ENCODE results near the gene COL1A2. TPM values are rescaled to one million over a fixed set of nuclear protein-coding genes. Genes with fewer than 3 reads are reported as not detected.

The COL1A2 gene
- total RNA-seq, 1 experiment from 2014 or later = 3.0 TPM

DNA sequence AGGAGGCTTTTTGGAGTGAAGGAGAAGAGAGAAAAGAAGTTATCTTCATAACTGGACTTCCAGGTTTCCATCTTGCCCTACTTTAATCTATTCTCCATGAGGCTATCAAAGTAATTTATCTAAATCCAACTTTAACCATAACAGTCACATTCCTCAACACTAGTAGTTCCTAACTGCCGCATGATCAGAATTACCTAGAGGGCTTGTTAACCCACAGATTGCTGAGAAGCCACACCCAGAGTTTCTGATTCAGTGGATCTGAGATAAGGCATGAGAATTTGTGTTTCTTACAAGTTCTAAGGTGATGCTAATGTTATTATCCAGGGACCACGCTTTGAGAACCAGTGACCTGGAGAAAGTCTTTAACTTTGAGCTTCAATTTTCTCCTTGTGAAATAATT is 8.3 kb upstream of the COL1A2 start:
- no peaks in the 10 kb centered on the region for H3K27me3 ChIP-seq (ENCODE audit: insufficient read depth, low read length)
- ChIA-PET POLR2A (no interaction called here), RAD21 (ENCODE audit: low non-redundant PET in 1 of 2, low total read pairs in 2 of 2, uncharacterized antibody in 2 of 2, unreplicated experiment in 2 of 2) (no interaction called here), CTCF (interaction anchor here (1.4 kb wide), 1 partner anchor 9 kb away, joined by 5 read pairs; the partner anchor contains the start of gene COL1A2)
- H3K9me2 ChIP-seq (ENCODE audit: insufficient read depth) = no peaks in the 10 kb centered on the region
- intact Hi-C loops (cut with micrococcal nuclease) = no loop called here
- H3K4me3 ChIP-seq (replicated peaks in 1 of 2; ENCODE audit: low read depth in 1 of 2, low read length in 2 of 2) = no peak overlapping the region
- H3K4me2 ChIP-seq (ENCODE audit: low read length) = no peak overlapping the region
- no peak overlapping the region for H2AFZ ChIP-seq (ENCODE audit: low read depth, low read length, poor library complexity, severe bottlenecking)
- TF ChIP-seq CBX3 (IDR thresholded peaks at IDR 0.05; ENCODE audit: low read depth) (no peak), EGR1 (IDR thresholded peaks at IDR 0.05; ENCODE audit: low read depth) (no peak), CEBPB (IDR thresholded peaks at IDR 0.05; ENCODE audit: low read depth) (no peak), SRF (IDR thresholded peaks at IDR 0.05; ENCODE audit: low read depth) (no peak), RAD21 (IDR thresholded peaks at IDR 0.05; ENCODE audit: low read depth) (no peak), FOSL1 (IDR thresholded peaks at IDR 0.05; ENCODE audit: low read depth) (no peak), SIN3A (IDR thresholded peaks at IDR 0.05; ENCODE audit: low read depth) (no peak), EZH2phosphoT487 (IDR thresholded peaks at IDR 0.05; ENCODE audit: borderline replicate concordance) (no peak)
- TF ChIP-seq, protein P1, sequence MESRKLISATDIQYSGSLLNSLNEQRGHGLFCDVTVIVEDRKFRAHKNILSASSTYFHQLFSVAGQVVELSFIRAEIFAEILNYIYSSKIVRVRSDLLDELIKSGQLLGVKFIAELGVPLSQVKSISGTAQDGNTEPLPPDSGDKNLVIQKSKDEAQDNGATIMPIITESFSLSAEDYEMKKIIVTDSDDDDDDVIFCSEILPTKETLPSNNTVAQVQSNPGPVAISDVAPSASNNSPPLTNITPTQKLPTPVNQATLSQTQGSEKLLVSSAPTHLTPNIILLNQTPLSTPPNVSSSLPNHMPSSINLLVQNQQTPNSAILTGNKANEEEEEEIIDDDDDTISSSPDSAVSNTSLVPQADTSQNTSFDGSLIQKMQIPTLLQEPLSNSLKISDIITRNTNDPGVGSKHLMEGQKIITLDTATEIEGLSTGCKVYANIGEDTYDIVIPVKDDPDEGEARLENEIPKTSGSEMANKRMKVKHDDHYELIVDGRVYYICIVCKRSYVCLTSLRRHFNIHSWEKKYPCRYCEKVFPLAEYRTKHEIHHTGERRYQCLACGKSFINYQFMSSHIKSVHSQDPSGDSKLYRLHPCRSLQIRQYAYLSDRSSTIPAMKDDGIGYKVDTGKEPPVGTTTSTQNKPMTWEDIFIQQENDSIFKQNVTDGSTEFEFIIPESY (IDR thresholded peaks at IDR 0.05; ENCODE audit: extremely low read depth, insufficient replicate concordance, low read length) = no peak
- TF ChIP-seq, protein P2, sequence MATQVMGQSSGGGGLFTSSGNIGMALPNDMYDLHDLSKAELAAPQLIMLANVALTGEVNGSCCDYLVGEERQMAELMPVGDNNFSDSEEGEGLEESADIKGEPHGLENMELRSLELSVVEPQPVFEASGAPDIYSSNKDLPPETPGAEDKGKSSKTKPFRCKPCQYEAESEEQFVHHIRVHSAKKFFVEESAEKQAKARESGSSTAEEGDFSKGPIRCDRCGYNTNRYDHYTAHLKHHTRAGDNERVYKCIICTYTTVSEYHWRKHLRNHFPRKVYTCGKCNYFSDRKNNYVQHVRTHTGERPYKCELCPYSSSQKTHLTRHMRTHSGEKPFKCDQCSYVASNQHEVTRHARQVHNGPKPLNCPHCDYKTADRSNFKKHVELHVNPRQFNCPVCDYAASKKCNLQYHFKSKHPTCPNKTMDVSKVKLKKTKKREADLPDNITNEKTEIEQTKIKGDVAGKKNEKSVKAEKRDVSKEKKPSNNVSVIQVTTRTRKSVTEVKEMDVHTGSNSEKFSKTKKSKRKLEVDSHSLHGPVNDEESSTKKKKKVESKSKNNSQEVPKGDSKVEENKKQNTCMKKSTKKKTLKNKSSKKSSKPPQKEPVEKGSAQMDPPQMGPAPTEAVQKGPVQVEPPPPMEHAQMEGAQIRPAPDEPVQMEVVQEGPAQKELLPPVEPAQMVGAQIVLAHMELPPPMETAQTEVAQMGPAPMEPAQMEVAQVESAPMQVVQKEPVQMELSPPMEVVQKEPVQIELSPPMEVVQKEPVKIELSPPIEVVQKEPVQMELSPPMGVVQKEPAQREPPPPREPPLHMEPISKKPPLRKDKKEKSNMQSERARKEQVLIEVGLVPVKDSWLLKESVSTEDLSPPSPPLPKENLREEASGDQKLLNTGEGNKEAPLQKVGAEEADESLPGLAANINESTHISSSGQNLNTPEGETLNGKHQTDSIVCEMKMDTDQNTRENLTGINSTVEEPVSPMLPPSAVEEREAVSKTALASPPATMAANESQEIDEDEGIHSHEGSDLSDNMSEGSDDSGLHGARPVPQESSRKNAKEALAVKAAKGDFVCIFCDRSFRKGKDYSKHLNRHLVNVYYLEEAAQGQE (IDR thresholded peaks at IDR 0.05; ENCODE audit: low read depth) = no peak
- ATAC-seq (no peak), DNase-seq (ENCODE audit: low read depth, low spot score) (no peak)
- no peak overlapping the region for H3K27ac ChIP-seq (ENCODE audit: low read depth, low read length)
- H4K20me1 ChIP-seq (ENCODE audit: insufficient read depth) = no peaks in the 10 kb centered on the region
- no peaks in the 10 kb centered on the region for H3K4me1 ChIP-seq (ENCODE audit: control insufficient read depth in 1 of 2, insufficient read depth in 2 of 2, low read length in 2 of 2)
- no TSS peak for BruUV-seq (replicated peaks)
- no peak overlapping the region for H3K9ac ChIP-seq (ENCODE audit: low read length)
- H3K79me2 ChIP-seq (ENCODE audit: insufficient read depth, low read length) = no peaks in the 10 kb centered on the region
- no peaks in the 10 kb centered on the region for H3K9me3 ChIP-seq (ENCODE audit: control insufficient read depth in 1 of 2, insufficient read depth in 1 of 2, low read depth in 1 of 2, low read length in 2 of 2)
- no peaks in the 10 kb centered on the region for H3K36me3 ChIP-seq (ENCODE audit: control insufficient read depth in 1 of 2, insufficient read depth in 2 of 2, low read length in 2 of 2)

Measured in HCT116 (cell line).